HepG2 (cell line): Measurements from ENCODE around the gene GNB3.

Source experiments
- CBFB ChIP-seq: sonication (generic); formaldehyde crosslinking; IDR thresholded peaks from 2 replicates; pipeline ENCODE4 v1.4.0; 2020; ENCODE audit warnings: missing genetic modification reagents
- CTCF ChIP-seq: sonication (generic); formaldehyde crosslinking; IDR thresholded peaks from 2 replicates; pipeline ENCODE4 v1.5.0; 2020; ENCODE audit warnings: mild to moderate bottlenecking, missing genetic modification reagents, moderate library complexity
- JUND ChIP-seq: sonication (generic); formaldehyde crosslinking; IDR thresholded peaks from 2 replicates; pipeline ENCODE4 v1.8.0; 2022; ENCODE audit warnings: mild to moderate bottlenecking, missing genetic modification reagents
- POLR2A ChIP-seq, 2 experiments: IDR thresholded peaks; 2 replicates each; pipeline ENCODE4 v1.6.1; 2011; ENCODE audit warnings: low read depth in 2 of 2, low read length in 2 of 2, mild to moderate bottlenecking in 1 of 2, moderate library complexity in 1 of 2; ENCODE audit not compliant: insufficient read depth in 1 of 2
- TAF1 ChIP-seq: sonication (generic); formaldehyde crosslinking; IDR thresholded peaks from 2 replicates; pipeline ENCODE4 v1.4.0; 2020; ENCODE audit warnings: missing genetic modification reagents
- ZFP1 ChIP-seq: IDR thresholded peaks from 2 replicates; pipeline ENCODE4 v1.6.1; 2016
- ZNF790 ChIP-seq: sonication (generic); formaldehyde crosslinking; IDR thresholded peaks from 2 replicates; pipeline ENCODE4 v1.8.0; 2022; ENCODE audit warnings: missing genetic modification reagents, mild to moderate bottlenecking, borderline replicate concordance

- TF ChIP-seq ZFP1 (CRISPR knock-in tag) (no peak), CBFB (no peak), ZNF790 (CRISPR knock-in tag) (no peak), POLR2A (IDR thresholded peaks at IDR 0.05; ENCODE audit: insufficient read depth in 1 of 2, low read depth in 2 of 2, low read length in 2 of 2) (no peak), CTCF (CRISPR knock-in tag) (no peak), TAF1 (CRISPR knock-in tag) (peak; percentile 77), JUND (CRISPR knock-in tag) (no peak)
Measured at GRCh38 chr12:6828781-6829535, 11.8 kb upstream of the GNB3 start.
